HCT116 (cell line): ENCODE results near the gene CRYGC.

Experiments used
- EZH2 ChIP-seq: fragments of 200-600 bp; sonication (generic); IDR thresholded peaks from 2 replicates; pipeline ENCODE4 v1.6.1; 2017; ENCODE audit warnings: antibody characterized with exemption, mixed run types
- EZH2phosphoT487 ChIP-seq: fragments of 200-600 bp; IDR thresholded peaks from 2 replicates; pipeline ENCODE4 v1.6.1; 2018; ENCODE audit warnings: antibody characterized with exemption, borderline replicate concordance
- FOSL1 ChIP-seq: IDR thresholded peaks from 2 replicates; pipeline ENCODE4 v1.6.1; 2012; ENCODE audit warnings: low read depth
- JUND ChIP-seq: IDR thresholded peaks from 2 replicates; pipeline ENCODE4 v1.6.1; 2012
- RAD21 ChIP-seq: IDR thresholded peaks from 2 replicates; pipeline ENCODE4 v1.6.1; 2012; ENCODE audit warnings: low read depth, mild to moderate bottlenecking
- ZNF274 ChIP-seq: fragments of 200-500 bp; sonication (Bioruptor generic); IDR thresholded peaks from 2 replicates; pipeline ENCODE4 v1.6.1; 2014; ENCODE audit warnings: mild to moderate bottlenecking, low read depth, low read length, inconsistent platforms
- TF ChIP-seq, protein P1 (sequence below), 3 experiments: fragments of 200-600 bp in 1 of 3; sonication (generic) in 1 of 3; IDR thresholded peaks in 2 of 3; conservative IDR thresholded peaks in 1 of 3; 2 replicates each; pipeline ENCODE4 v1.5.1; 2012 to 2017; ENCODE audit warnings: low read depth in 2 of 3, low read length in 2 of 3, antibody characterized with exemption in 1 of 3, borderline replicate concordance in 1 of 3, control low read depth in 1 of 3, mild to moderate bottlenecking in 1 of 3, mixed read lengths in 1 of 3, mixed run types in 1 of 3, moderate library complexity in 1 of 3; ENCODE audit not compliant: insufficient read depth in 1 of 3
- TF ChIP-seq, protein P2 (sequence below): IDR thresholded peaks from 2 replicates; pipeline ENCODE4 v1.6.1; 2012
- TF ChIP-seq, protein P3 (sequence below): IDR thresholded peaks from 2 replicates; pipeline ENCODE4 v1.6.1; 2012
- TF ChIP-seq, protein P4 (sequence below): IDR thresholded peaks from 2 replicates; pipeline ENCODE4 v1.6.1; 2012; ENCODE audit warnings: low read depth

DNA sequence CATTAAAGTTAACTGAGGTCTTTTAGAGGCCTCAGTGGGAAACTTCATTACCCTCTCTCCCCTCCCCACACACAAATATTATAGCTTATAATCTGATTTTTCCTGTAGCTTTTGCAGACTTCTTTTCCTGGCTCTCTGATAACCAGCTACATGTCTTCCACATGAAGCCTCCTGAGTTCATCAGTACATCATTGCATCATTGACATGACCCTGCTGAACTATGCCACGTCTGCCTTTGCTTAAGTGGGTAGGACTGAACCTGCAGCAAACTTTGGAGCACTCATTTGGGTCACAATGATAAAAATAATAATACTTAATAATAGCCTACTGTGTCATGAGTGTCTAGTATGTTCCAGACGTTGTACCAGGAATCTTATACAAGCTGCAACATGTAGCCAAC is 26.8 kb upstream of the CRYGC start:
- TF ChIP-seq, protein P1, sequence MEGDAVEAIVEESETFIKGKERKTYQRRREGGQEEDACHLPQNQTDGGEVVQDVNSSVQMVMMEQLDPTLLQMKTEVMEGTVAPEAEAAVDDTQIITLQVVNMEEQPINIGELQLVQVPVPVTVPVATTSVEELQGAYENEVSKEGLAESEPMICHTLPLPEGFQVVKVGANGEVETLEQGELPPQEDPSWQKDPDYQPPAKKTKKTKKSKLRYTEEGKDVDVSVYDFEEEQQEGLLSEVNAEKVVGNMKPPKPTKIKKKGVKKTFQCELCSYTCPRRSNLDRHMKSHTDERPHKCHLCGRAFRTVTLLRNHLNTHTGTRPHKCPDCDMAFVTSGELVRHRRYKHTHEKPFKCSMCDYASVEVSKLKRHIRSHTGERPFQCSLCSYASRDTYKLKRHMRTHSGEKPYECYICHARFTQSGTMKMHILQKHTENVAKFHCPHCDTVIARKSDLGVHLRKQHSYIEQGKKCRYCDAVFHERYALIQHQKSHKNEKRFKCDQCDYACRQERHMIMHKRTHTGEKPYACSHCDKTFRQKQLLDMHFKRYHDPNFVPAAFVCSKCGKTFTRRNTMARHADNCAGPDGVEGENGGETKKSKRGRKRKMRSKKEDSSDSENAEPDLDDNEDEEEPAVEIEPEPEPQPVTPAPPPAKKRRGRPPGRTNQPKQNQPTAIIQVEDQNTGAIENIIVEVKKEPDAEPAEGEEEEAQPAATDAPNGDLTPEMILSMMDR (IDR thresholded peaks at IDR 0.05 in 2 of 3, conservative IDR thresholded peaks at IDR 0.05 in 1 of 3; ENCODE audit: borderline replicate concordance in 1 of 3, insufficient read depth in 1 of 3, low read depth in 2 of 3, low read length in 2 of 3): no peak
- TF ChIP-seq, protein P2, sequence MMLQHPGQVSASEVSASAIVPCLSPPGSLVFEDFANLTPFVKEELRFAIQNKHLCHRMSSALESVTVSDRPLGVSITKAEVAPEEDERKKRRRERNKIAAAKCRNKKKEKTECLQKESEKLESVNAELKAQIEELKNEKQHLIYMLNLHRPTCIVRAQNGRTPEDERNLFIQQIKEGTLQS: no peak
- TF ChIP-seq EZH2 (no peak), EZH2phosphoT487 (no peak), ZNF274 (no peak), RAD21 (no peak), FOSL1 (no peak), JUND (no peak)
- TF ChIP-seq, protein P3, sequence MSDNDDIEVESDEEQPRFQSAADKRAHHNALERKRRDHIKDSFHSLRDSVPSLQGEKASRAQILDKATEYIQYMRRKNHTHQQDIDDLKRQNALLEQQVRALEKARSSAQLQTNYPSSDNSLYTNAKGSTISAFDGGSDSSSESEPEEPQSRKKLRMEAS: no peak
- TF ChIP-seq, protein P4, sequence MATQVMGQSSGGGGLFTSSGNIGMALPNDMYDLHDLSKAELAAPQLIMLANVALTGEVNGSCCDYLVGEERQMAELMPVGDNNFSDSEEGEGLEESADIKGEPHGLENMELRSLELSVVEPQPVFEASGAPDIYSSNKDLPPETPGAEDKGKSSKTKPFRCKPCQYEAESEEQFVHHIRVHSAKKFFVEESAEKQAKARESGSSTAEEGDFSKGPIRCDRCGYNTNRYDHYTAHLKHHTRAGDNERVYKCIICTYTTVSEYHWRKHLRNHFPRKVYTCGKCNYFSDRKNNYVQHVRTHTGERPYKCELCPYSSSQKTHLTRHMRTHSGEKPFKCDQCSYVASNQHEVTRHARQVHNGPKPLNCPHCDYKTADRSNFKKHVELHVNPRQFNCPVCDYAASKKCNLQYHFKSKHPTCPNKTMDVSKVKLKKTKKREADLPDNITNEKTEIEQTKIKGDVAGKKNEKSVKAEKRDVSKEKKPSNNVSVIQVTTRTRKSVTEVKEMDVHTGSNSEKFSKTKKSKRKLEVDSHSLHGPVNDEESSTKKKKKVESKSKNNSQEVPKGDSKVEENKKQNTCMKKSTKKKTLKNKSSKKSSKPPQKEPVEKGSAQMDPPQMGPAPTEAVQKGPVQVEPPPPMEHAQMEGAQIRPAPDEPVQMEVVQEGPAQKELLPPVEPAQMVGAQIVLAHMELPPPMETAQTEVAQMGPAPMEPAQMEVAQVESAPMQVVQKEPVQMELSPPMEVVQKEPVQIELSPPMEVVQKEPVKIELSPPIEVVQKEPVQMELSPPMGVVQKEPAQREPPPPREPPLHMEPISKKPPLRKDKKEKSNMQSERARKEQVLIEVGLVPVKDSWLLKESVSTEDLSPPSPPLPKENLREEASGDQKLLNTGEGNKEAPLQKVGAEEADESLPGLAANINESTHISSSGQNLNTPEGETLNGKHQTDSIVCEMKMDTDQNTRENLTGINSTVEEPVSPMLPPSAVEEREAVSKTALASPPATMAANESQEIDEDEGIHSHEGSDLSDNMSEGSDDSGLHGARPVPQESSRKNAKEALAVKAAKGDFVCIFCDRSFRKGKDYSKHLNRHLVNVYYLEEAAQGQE: no peak
